Neutrophil (primary cell): ENCODE data around the gene NR3C1.

Experiments
- H3K27ac ChIP-seq: fragments of 200-600 bp; sonication (generic); 2 replicates; pipeline ENCODE4 v1.5.1; 2016; ENCODE audit warnings: mild to moderate bottlenecking, moderate library complexity
- H3K27me3 ChIP-seq: fragments of 200-600 bp; sonication (generic); 2 replicates; pipeline ENCODE4 v1.6.0; 2016; ENCODE audit warnings: mild to moderate bottlenecking
- H3K36me3 ChIP-seq: fragments of 200-600 bp; sonication (generic); 2 replicates; pipeline ENCODE4 v1.5.1; 2017
- H3K4me1 ChIP-seq, 2 experiments: fragments of 200-600 bp in 1 of 2; sonication (generic) in 1 of 2; 1 replicate in 1 of 2; 2 replicates in 1 of 2; pipeline versions ENCODE4 v1.5.1 to v1.6.1; 2013 to 2016; ENCODE audit warnings: low read depth in 1 of 2, low read length in 1 of 2, mild to moderate bottlenecking in 1 of 2, moderate library complexity in 1 of 2; ENCODE audit not compliant: control insufficient read depth in 1 of 2, insufficient read depth in 1 of 2
- H3K4me3 ChIP-seq, 2 experiments: fragments of 200-600 bp in 1 of 2; sonication (generic) in 1 of 2; 1 replicate in 1 of 2; 2 replicates in 1 of 2; pipeline ENCODE4 v1.5.1; 2013 to 2016; ENCODE audit warnings: low read depth in 1 of 2, low read length in 1 of 2, mild to moderate bottlenecking in 1 of 2, moderate library complexity in 1 of 2
- H3K9me3 ChIP-seq: fragments of 200-600 bp; sonication (generic); 2 replicates; pipeline ENCODE4 v1.5.1; 2016
- CTCF ChIP-seq: fragments of 200-600 bp; sonication (generic); IDR thresholded peaks from 2 replicates; pipeline ENCODE4 v1.5.1; 2016; ENCODE audit warnings: antibody characterized with exemption

NR3C1 gene

GRCh38 chr5:143259254-143259605 lies 144.3 kb downstream of the NR3C1 start:
- no peak overlapping the region for H3K4me3 ChIP-seq
- H3K36me3 ChIP-seq = no peaks in the 10 kb centered on the region
- no peaks in the 10 kb centered on the region for H3K9me3 ChIP-seq
- no peak for TF ChIP-seq CTCF
- H3K27me3 ChIP-seq = no peaks in the 10 kb centered on the region
- no peaks in the 10 kb centered on the region for H3K4me1 ChIP-seq
- H3K27ac ChIP-seq = no peak overlapping the region

- no peaks in the 10 kb centered on the region for H3K36me3 ChIP-seq
- no peak overlapping the region for H3K4me3 ChIP-seq
- H3K9me3 ChIP-seq = no peaks in the 10 kb centered on the region
- H3K27ac ChIP-seq = no peak overlapping the region
- TF ChIP-seq CTCF = no peak
- no peaks in the 10 kb centered on the region for H3K4me1 ChIP-seq
- H3K27me3 ChIP-seq = no peaks in the 10 kb centered on the region
Observed at GRCh38 chr5:143258559-143259253, 144.8 kb downstream of the NR3C1 start.

GRCh38 chr5:143254819-143255218 lies 148.7 kb downstream of the NR3C1 start:
- Histone ChIP-seq H3K4me1 (no peaks in the 10 kb centered on the region), H3K9me3 (no peaks in the 10 kb centered on the region), H3K27ac (no peak overlapping the region), H3K36me3 (no peaks in the 10 kb centered on the region), H3K27me3 (no peaks in the 10 kb centered on the region), H3K4me3 (no peak overlapping the region)
- TF ChIP-seq CTCF = no peak

- no peak overlapping the region for H3K27ac ChIP-seq
Observed at GRCh38 chr5:143251946-143252345, 151.5 kb downstream of the NR3C1 start.

GRCh38 chr5:143251190-143251589 lies 152.3 kb downstream of the NR3C1 start:
- no peak overlapping the region for H3K4me3 ChIP-seq
- H3K27me3 ChIP-seq = no peaks in the 10 kb centered on the region
- H3K4me1 ChIP-seq = no peaks in the 10 kb centered on the region
- H3K27ac ChIP-seq = no peak overlapping the region
- no peaks in the 10 kb centered on the region for H3K9me3 ChIP-seq
- TF ChIP-seq CTCF = no peak
- H3K36me3 ChIP-seq = no peaks in the 10 kb centered on the region

More at GRCh38 chr5:143251946-143252345, 151.5 kb downstream of the NR3C1 start:
- no peaks in the 10 kb centered on the region for H3K36me3 ChIP-seq
- no peaks in the 10 kb centered on the region for H3K9me3 ChIP-seq
- no peak for TF ChIP-seq CTCF
- H3K27me3 ChIP-seq = no peaks in the 10 kb centered on the region
- no peaks in the 10 kb centered on the region for H3K4me1 ChIP-seq
- H3K4me3 ChIP-seq = no peak overlapping the region

GRCh38 chr5:143249851-143250250 lies 153.6 kb downstream of the NR3C1 start:
- H3K36me3 ChIP-seq = no peaks in the 10 kb centered on the region
- TF ChIP-seq CTCF = no peak
- no peaks in the 10 kb centered on the region for H3K9me3 ChIP-seq
- no peaks in the 10 kb centered on the region for H3K27me3 ChIP-seq
- H3K4me3 ChIP-seq = no peak overlapping the region
- H3K4me1 ChIP-seq = no peaks in the 10 kb centered on the region
- no peak overlapping the region for H3K27ac ChIP-seq
